Kidney (tissue), 14 donors: ENCODE measurements around the gene TPRN. TPM values are rescaled to one million over a fixed set of nuclear protein-coding genes. Genes with fewer than 3 reads are reported as not detected.

ENCODE experiments used
- DNase-seq, 5 donors: peaks; one replicate each; pipeline ENCODE4 v3.0.0-alpha.2; 2013 to 2020
- FAIRE-seq: peaks from 2 replicates; lab custom pipeline; 2012; peaks lifted over from hg19 to GRCh38; lab: Jason Lieb, UNC
- H3K27ac ChIP-seq, 2 donors: one replicate each; pipeline ENCODE4 v1.7.0; 2013; ENCODE audit warnings: low read depth in 2 of 2, low read length in 2 of 2, inconsistent platforms in 1 of 2
- H3K27me3 ChIP-seq: one replicate; pipeline ENCODE4 v1.7.1; 2013; ENCODE audit warnings: low read length, inconsistent platforms; ENCODE audit not compliant: control insufficient read depth, insufficient read depth
- H3K36me3 ChIP-seq, 3 donors: one replicate each; pipeline versions ENCODE4 v1.7.0 to v1.7.1; 2013; ENCODE audit warnings: low read length in 3 of 3, control low read depth in 1 of 3, inconsistent platforms in 1 of 3; ENCODE audit not compliant: insufficient read depth in 3 of 3, control insufficient read depth in 2 of 3
- H3K4me1 ChIP-seq, 3 donors: one replicate each; pipeline versions ENCODE4 v1.7.0 to v1.7.1; 2013; ENCODE audit warnings: low read length in 3 of 3, inconsistent platforms in 1 of 3, low read depth in 1 of 3; ENCODE audit not compliant: control insufficient read depth in 2 of 3, insufficient read depth in 2 of 3
- H3K4me3 ChIP-seq, 3 donors: one replicate each; pipeline versions ENCODE4 v1.7.0 to v1.8.1; 2013; ENCODE audit warnings: low read length in 3 of 3, control low read depth in 1 of 3, inconsistent platforms in 1 of 3
- H3K9ac ChIP-seq, 3 donors: one replicate each; pipeline versions ENCODE4 v1.7.0 to v1.7.1; 2013; ENCODE audit warnings: low read length in 3 of 3, control low read depth in 1 of 3, inconsistent platforms in 1 of 3
- H3K9me3 ChIP-seq, 3 donors: one replicate each; pipeline versions ENCODE4 v1.7.0 to v1.7.1; 2013; ENCODE audit warnings: low read length in 3 of 3, control low read depth in 1 of 3, inconsistent platforms in 1 of 3; ENCODE audit not compliant: control insufficient read depth in 2 of 3, insufficient read depth in 1 of 3
- CTCF ChIP-seq: IDR thresholded peaks from 3 replicates; pipeline ENCODE4 v1.5.1; 2012; ENCODE audit warnings: mild to moderate bottlenecking, moderate library complexity, borderline replicate concordance; ENCODE audit not compliant: insufficient read depth; ENCODE audit errors: extremely low read depth
- intact Hi-C: fragments of 100-400 bp; cut with DNase I; formaldehyde crosslinking; loops from one replicate; pipeline ENCODE4 v1.11.1; 2022
- polyA plus RNA-seq: library from polyadenylated mRNA; stranded (reverse); fragments of 350-450 nt; fragmentation: Illumina TruSeq; extraction: RNeasy Lipid Tissue Mini Kit (QIAGEN cat#74804); gene quantifications from one replicate; pipeline ENCODE4 v1.2.3, GENCODE V29; 2014; ENCODE audit warnings: low read depth, low replicate concordance; ENCODE audit not compliant: insufficient read depth
- total RNA-seq: library from RNA; stranded (reverse); fragmentation: NEBNext Ultra II Directional; extraction: Animal tissue kit (Norgen Biotek cat#: 25700); gene quantifications from one replicate; pipeline ENCODE4 v1.2.1, GENCODE V29; 2021
- donor health status: control.
- donor health status: control.
- donor health status: control.
- donor health status: control.
- donor health status: control.
- donor health status: DM: yes; HTN: yes; CAD: no.
- donor health status: Normal renal cell carcinoma (clear cell type).

TPRN gene
- total and polyA plus RNA-seq, 2 donors from 2014 or later = 47.2 to 49.5 TPM

- peaks cover 0 to 35% (median 18%) of the 10 kb centered on the region in 3 donors for H3K4me1 ChIP-seq
- peak; percentile 86 for TF ChIP-seq CTCF
- H3K27me3 ChIP-seq = no peaks in the 10 kb centered on the region
- peak within 1 kb of the TSS; percentile 45 to 71 for H3K27ac ChIP-seq
- peak within 1 kb of the TSS in 1 of 3 donors; percentile 29 for H3K9ac ChIP-seq
- no peaks in the 10 kb centered on the region for H3K36me3 ChIP-seq
- intact Hi-C loops = no loop called here
- no peak within 1 kb of the TSS for H3K4me3 ChIP-seq
- no peak for FAIRE-seq
- no peaks in the 10 kb centered on the region for H3K9me3 ChIP-seq
- DNase-seq = peak; percentile 87 to 97 (median 89)
Measured at GRCh38 chr9:137227054-137227852, 26.7 kb upstream of the TPRN start, which contains the start of gene RNF224. TSS of gene RNF224 (plus strand) at chr9:137227502. CDS start at chr9:137228336, 834 bp downstream.

- intact Hi-C loops = no loop called here
- FAIRE-seq (no peak), DNase-seq (peak in 2 of 5 donors; percentile 62 to 92)
- H3K9ac ChIP-seq = no peak overlapping the region
- H3K36me3 ChIP-seq = no peaks in the 10 kb centered on the region
- peak overlapping the region; percentile 45 to 71 for H3K27ac ChIP-seq
- no peaks in the 10 kb centered on the region for H3K9me3 ChIP-seq
- no peaks in the 10 kb centered on the region for H3K27me3 ChIP-seq
- peaks cover 0 to 35% (median 18%) of the 10 kb centered on the region in 3 donors for H3K4me1 ChIP-seq
- no peak for TF ChIP-seq CTCF
- H3K4me3 ChIP-seq = no peak overlapping the region
Measured at GRCh38 chr9:137226338-137227053, 26.0 kb upstream of the TPRN start.

- Histone ChIP-seq H3K27me3 (no peaks in the 10 kb centered on the region), H3K36me3 (no peaks in the 10 kb centered on the region), H3K4me3 (no peak overlapping the region), H3K9ac (no peak overlapping the region), H3K27ac (no peak overlapping the region), H3K4me1 (peaks cover 0 to 35% (median 18%) of the 10 kb centered on the region in 3 donors), H3K9me3 (no peaks in the 10 kb centered on the region)
- FAIRE-seq (no peak), DNase-seq (peak in 1 of 5 donors; percentile 55)
- no peak for TF ChIP-seq CTCF
- intact Hi-C loops = no loop called here
Measured at GRCh38 chr9:137225699-137226331, 25.3 kb upstream of the TPRN start.
